Gastroesophageal sphincter (tissue), 4 donors: ENCODE data around the gene ANLN. TPM values are rescaled to one million over a fixed set of nuclear protein-coding genes. Genes with fewer than 3 reads are reported as not detected.

ENCODE experiments used
- ATAC-seq: fragments of 150-250 bp; one replicate; pipeline ENCODE4 v1.9.1; 2016; ENCODE audit warnings: mild to moderate bottlenecking, moderate library complexity
- H3K27ac ChIP-seq, 4 donors: fragments of 200-600 bp; sonication (generic) in 3 of 4; 1 replicate in 3 of 4; 2 replicates in 1 of 4; pipeline ENCODE4 v1.5.1; 2016 to 2019
- H3K27me3 ChIP-seq: fragments of 200-600 bp; sonication (generic); one replicate; pipeline ENCODE4 v1.5.1; 2019
- H3K36me3 ChIP-seq, 2 donors: fragments of 200-600 bp; sonication (generic); one replicate each; pipeline ENCODE4 v1.5.1; 2019; ENCODE audit warnings: control low read depth in 1 of 2
- H3K4me1 ChIP-seq, 3 donors: fragments of 200-600 bp; sonication (generic); 1 replicate in 2 of 3; 2 replicates in 1 of 3; pipeline ENCODE4 v1.5.1; 2016 to 2019; ENCODE audit warnings: control low read depth in 2 of 3
- H3K4me3 ChIP-seq, 2 donors: fragments of 200-600 bp; sonication (generic); one replicate each; pipeline ENCODE4 v1.5.1; 2019; ENCODE audit warnings: mild to moderate bottlenecking in 1 of 2, moderate library complexity in 1 of 2
- H3K9me3 ChIP-seq, 3 donors: fragments of 200-600 bp; sonication (generic); one replicate each; pipeline ENCODE4 v1.5.1; 2017 to 2019; ENCODE audit warnings: control low read depth in 2 of 3
- EP300 ChIP-seq: sonication (generic); formaldehyde crosslinking; IDR thresholded peaks from one replicate; pipeline ENCODE4 v1.6.1; 2017; ENCODE audit warnings: antibody characterized with exemption, mild to moderate bottlenecking
- POLR2A ChIP-seq, 2 donors: fragments of 450-650 bp; IDR thresholded peaks; one replicate each; pipeline ENCODE4 v1.6.1; 2017; ENCODE audit warnings: antibody characterized with exemption in 2 of 2, mild to moderate bottlenecking in 2 of 2, moderate library complexity in 1 of 2
- POLR2AphosphoS5 ChIP-seq: sonication (generic); formaldehyde crosslinking; IDR thresholded peaks from one replicate; pipeline ENCODE4 v1.6.1; 2017; ENCODE audit warnings: antibody characterized with exemption
- WGBS, 2 donors: methylation state at CpG; one replicate each; pipeline ENCODE4 v1.1.5; 2018; ENCODE audit warnings: low coverage in 1 of 2; 5-methylcytosine and 5-hydroxymethylcytosine counted together
- total RNA-seq, 4 donors: library from RNA; depleted of rRNA; stranded (reverse); fragments of >200 nt; gene quantifications; one replicate each; pipeline ENCODE4 v1.1.0, GENCODE V29; 2016
- TF ChIP-seq, protein P1 (sequence below), 4 experiments: fragments of 200-600 bp in 2 of 4; fragments of 450-650 bp in 2 of 4; sonication (generic) in 1 of 4; IDR thresholded peaks; one replicate each; pipeline ENCODE4 v1.5.1; 2017 to 2019; ENCODE audit warnings: antibody characterized with exemption in 4 of 4, mild to moderate bottlenecking in 2 of 4, moderate library complexity in 2 of 4

ANLN gene
- total RNA-seq, 4 donors from 2014 or later, result 2.8 to 20.7 (median 13.9) TPM

DNA sequence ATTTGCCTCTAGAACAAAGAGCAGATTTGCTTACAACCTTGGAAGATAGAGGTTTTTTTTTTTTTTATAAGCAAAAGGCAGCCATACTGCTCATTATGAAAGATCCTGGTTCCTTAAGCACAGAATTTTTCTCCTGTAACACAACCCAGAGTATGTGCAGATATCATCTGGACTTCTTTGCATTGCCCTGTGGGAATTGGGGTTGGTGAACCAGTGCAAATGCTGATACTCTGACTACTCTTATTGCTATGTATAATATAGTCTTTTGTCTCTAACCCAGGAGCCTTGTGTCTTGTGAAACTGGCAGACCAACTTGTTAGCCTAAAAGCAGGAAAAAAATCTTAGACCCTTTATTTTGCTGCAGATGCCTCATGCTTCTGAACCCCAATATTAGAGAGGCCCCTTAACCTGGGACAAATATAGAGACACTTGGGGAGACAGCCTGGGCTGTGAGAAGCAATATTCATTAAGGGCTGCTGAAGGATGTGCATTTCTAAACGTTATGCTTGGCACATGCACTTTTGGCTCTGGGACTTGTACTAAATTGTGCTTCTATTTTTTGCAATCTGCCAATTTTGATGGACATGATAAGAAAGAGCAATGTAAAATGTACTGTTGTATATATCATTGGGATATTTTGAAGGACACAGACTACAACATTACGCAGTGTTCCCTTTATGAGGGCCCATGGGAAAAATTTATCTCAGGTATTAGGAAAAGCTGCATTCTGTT is 78.9 kb downstream of the ANLN start:
- WGBS, 2 donors, result 46 to 63% methylated on average over 2 of the region's 2 CpGs
- H3K4me1 ChIP-seq, result peaks cover 0 to 4% (median 0%) of the 10 kb centered on the region in 3 donors
- H3K36me3 ChIP-seq, result no peaks in the 10 kb centered on the region
- no peak for TF ChIP-seq POLR2A (IDR thresholded peaks at IDR 0.05)
- TF ChIP-seq, protein P1, sequence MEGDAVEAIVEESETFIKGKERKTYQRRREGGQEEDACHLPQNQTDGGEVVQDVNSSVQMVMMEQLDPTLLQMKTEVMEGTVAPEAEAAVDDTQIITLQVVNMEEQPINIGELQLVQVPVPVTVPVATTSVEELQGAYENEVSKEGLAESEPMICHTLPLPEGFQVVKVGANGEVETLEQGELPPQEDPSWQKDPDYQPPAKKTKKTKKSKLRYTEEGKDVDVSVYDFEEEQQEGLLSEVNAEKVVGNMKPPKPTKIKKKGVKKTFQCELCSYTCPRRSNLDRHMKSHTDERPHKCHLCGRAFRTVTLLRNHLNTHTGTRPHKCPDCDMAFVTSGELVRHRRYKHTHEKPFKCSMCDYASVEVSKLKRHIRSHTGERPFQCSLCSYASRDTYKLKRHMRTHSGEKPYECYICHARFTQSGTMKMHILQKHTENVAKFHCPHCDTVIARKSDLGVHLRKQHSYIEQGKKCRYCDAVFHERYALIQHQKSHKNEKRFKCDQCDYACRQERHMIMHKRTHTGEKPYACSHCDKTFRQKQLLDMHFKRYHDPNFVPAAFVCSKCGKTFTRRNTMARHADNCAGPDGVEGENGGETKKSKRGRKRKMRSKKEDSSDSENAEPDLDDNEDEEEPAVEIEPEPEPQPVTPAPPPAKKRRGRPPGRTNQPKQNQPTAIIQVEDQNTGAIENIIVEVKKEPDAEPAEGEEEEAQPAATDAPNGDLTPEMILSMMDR (IDR thresholded peaks at IDR 0.05), result no peak
- TF ChIP-seq EP300, result no peak
- no peaks in the 10 kb centered on the region for H3K9me3 ChIP-seq
- no peak overlapping the region for H3K27ac ChIP-seq
- no peak for ATAC-seq
- H3K4me3 ChIP-seq, result no peak overlapping the region
- H3K27me3 ChIP-seq, result no peaks in the 10 kb centered on the region

DNA sequence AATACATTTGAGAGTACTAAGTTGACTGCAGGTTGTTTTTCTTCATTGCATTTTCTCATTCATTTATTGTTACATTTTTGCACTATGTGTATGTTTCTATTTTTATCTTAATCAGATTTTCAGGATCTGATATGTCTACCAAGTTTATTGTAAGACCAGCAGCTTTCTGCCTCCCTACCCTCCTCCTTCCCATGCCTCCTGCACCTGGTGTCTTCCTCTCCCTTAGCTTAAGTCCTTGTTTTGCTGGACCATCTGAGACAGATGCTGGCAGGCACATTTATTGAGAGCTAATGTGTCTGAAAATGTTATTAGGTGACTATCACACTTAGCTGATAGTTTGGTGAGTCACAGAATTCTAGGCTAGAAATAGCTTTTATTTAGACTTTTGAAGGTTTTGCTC is 79.6 kb downstream of the ANLN start:
- Histone ChIP-seq H3K27me3 (no peaks in the 10 kb centered on the region), H3K27ac (no peak overlapping the region), H3K4me1 (peaks cover 0 to 4% (median 0%) of the 10 kb centered on the region in 3 donors), H3K36me3 (no peaks in the 10 kb centered on the region), H3K4me3 (no peak overlapping the region), H3K9me3 (no peaks in the 10 kb centered on the region)
- TF ChIP-seq, protein P1 (IDR thresholded peaks at IDR 0.05), result no peak
- TF ChIP-seq POLR2A (IDR thresholded peaks at IDR 0.05) (no peak), EP300 (no peak), POLR2AphosphoS5 (no peak)
- no peak for ATAC-seq

DNA sequence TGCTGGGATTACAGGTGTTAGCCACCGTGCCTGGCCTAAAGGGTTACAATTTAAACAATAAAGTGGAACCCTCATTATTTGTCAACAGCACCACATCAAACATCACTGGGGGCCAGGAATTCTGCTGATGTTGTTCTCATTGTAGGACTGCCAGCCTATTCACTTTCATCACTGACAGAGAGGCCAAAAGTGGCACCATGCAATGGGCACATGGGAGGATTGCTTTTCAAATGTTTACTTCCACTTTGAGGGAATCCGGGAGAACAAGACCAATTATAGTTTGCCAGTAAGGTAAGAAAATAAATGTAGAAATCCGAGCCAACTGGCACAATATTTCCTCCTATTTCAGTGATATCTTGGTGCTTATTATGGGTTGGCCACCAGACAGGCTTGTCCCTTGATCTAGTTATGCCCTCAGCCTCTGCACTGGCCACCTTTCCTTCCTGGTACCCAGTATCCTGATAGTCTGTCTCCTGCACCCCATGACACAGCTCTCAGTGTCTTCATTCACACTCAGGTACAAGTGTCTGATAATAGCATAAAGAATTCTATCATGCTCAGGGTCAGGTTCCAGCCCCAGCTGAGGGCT is 82.6 kb downstream of the ANLN start:
- Histone ChIP-seq H3K9me3 (no peaks in the 10 kb centered on the region), H3K27ac (no peak overlapping the region), H3K4me1 (peaks cover 0 to 4% (median 0%) of the 10 kb centered on the region in 3 donors), H3K27me3 (no peaks in the 10 kb centered on the region), H3K4me3 (no peak overlapping the region), H3K36me3 (no peaks in the 10 kb centered on the region)
- no peak for ATAC-seq
- 70 to 86% methylated on average over 3 of the region's 3 CpGs for WGBS, 2 donors
- TF ChIP-seq POLR2A (IDR thresholded peaks at IDR 0.05) (no peak), EP300 (no peak), POLR2AphosphoS5 (no peak)
- TF ChIP-seq, protein P1 (IDR thresholded peaks at IDR 0.05), result no peak

DNA sequence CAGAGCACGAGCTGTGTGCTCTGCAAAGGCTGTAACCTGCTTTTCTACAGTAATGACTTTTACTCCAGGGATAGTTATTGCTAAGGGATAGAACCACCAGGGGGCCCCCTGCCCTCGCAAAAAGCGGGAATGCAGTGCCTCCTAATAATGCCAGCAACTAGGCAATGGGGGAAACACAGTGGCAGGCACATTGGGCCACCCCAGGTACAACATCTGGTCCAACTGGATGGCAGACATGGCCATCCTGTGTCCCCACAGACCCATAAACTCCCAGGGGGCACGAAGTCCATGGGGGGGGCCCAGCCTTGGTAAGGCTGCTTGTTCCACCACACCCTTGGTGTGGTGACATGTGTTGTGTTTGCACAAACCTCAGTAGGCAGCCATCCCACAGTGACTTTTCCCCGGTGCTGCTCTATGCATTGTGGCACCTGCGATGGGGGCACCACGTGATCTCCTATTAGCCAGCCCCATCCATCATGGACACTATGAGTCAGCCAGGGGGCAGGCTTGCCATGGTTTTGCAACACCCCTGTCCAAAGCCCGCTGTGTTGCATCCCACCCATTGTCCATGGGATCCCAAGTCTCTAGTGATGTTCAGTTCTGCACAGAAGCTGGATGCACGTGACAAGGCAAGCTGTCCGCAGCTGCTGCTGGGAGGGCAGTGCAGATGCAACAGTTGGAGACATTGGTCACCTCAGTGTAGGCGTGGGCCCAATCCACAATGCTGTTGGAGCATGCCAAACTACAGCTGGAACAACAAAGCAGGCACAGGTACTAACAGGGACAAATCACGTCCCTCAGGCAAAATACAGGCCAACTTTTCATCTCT is 84.0 kb downstream of the ANLN start:
- ATAC-seq, result no peak
- WGBS, 2 donors, result 83% methylated on average over 5 of the region's 12 CpGs; no CpG with 5 or more reads in 1 of the 2 donors
- TF ChIP-seq POLR2A (IDR thresholded peaks at IDR 0.05), result no peak
- TF ChIP-seq, protein P1 (IDR thresholded peaks at IDR 0.05), result peak in 2 of 4 experiments; percentile 20 to 46
- Histone ChIP-seq H3K9me3 (no peaks in the 10 kb centered on the region), H3K4me3 (no peak overlapping the region), H3K27me3 (no peaks in the 10 kb centered on the region), H3K4me1 (peaks cover 0 to 4% (median 0%) of the 10 kb centered on the region in 3 donors), H3K36me3 (no peaks in the 10 kb centered on the region), H3K27ac (no peak overlapping the region)
